Neural cell (in vitro differentiated cells): ENCODE measurements around the gene BTBD9. TPM values are rescaled to one million over a fixed set of nuclear protein-coding genes. Genes with fewer than 3 reads are reported as not detected.

Experiments used
- H2AFZ ChIP-seq: fragments of 200-600, 300-800 bp; sonication (generic), shearing (Covaris generic); 2 replicates; pipeline ENCODE4 v1.6.0; 2014; ENCODE audit warnings: low read depth, mild to moderate bottlenecking, antibody characterized with exemption, low read length, moderate library complexity
- H3F3A ChIP-seq: fragments of 200-600 bp; shearing (Covaris generic); 2 replicates; pipeline ENCODE4 v1.6.1; 2016; ENCODE audit warnings: mild to moderate bottlenecking, moderate library complexity, mixed read lengths, antibody characterized with exemption, low read length; ENCODE audit not compliant: insufficient read depth, poor library complexity, severe bottlenecking
- H3K27ac ChIP-seq: fragments of 200-600, 300-800 bp; sonication (generic), shearing (Covaris generic); 2 replicates; pipeline ENCODE4 v1.5.1; 2014; ENCODE audit warnings: mild to moderate bottlenecking, low read length, moderate library complexity
- H3K27me3 ChIP-seq: fragments of 300-800, 200-600 bp; sonication (generic), shearing (Covaris generic); 2 replicates; pipeline ENCODE4 v1.6.0; 2014; ENCODE audit warnings: mild to moderate bottlenecking, low read depth, low read length, moderate library complexity; ENCODE audit not compliant: insufficient read depth
- H3K36me3 ChIP-seq: fragments of 300-800, 200-600 bp; sonication (generic), shearing (Covaris generic); 2 replicates; pipeline ENCODE4 v1.5.1; 2014; ENCODE audit warnings: mild to moderate bottlenecking, antibody characterized with exemption, low read length, moderate library complexity; ENCODE audit not compliant: insufficient read depth
- H3K4me2 ChIP-seq: fragments of 300-800, 200-600 bp; sonication (generic), shearing (Covaris generic); 2 replicates; pipeline ENCODE4 v1.6.0; 2014; ENCODE audit warnings: mild to moderate bottlenecking, low read length
- H3K4me3 ChIP-seq: fragments of 300-800, 200-600 bp; sonication (generic), shearing (Covaris generic); 2 replicates; pipeline ENCODE4 v1.5.1; 2014; ENCODE audit warnings: mild to moderate bottlenecking, low read length, moderate library complexity
- H3K79me2 ChIP-seq: fragments of 200-600 bp; shearing (Covaris generic); replicated peaks from 2 replicates; pipeline ENCODE4 v1.6.0; 2014; ENCODE audit warnings: mild to moderate bottlenecking, low read length, moderate library complexity; ENCODE audit not compliant: insufficient read depth
- H3K9ac ChIP-seq: fragments of 300-800, 200-600 bp; sonication (generic), shearing (Covaris generic); 2 replicates; pipeline ENCODE4 v1.6.1; 2016; ENCODE audit warnings: mild to moderate bottlenecking, low read length, mixed read lengths
- H3K9me2 ChIP-seq: fragments of 200-600 bp; shearing (Covaris generic); 2 replicates; pipeline ENCODE4 v1.6.1; 2016; ENCODE audit warnings: mild to moderate bottlenecking, low read length, mixed read lengths; ENCODE audit not compliant: insufficient read depth
- H3K9me3 ChIP-seq: fragments of 200-600, 300-800 bp; sonication (generic), shearing (Covaris generic); 2 replicates; pipeline ENCODE4 v1.6.1; 2016; ENCODE audit warnings: mild to moderate bottlenecking, mixed run types, low read length, moderate library complexity, mixed read lengths
- H4K20me1 ChIP-seq: fragments of 200-600 bp; shearing (Covaris generic); 2 replicates; pipeline ENCODE4 v1.6.1; 2016; ENCODE audit warnings: mild to moderate bottlenecking, mixed run types; ENCODE audit not compliant: insufficient read depth
- EP300 ChIP-seq: fragments of 450-650 bp; conservative IDR thresholded peaks from 2 replicates; pipeline ENCODE4 v1.6.1; 2014; ENCODE audit warnings: antibody characterized with exemption, mild to moderate bottlenecking, moderate library complexity; ENCODE audit not compliant: poor library complexity, severe bottlenecking
- EZH2 ChIP-seq: fragments of 200-600, 300-800 bp; shearing (Covaris generic), sonication (generic); IDR thresholded peaks from 2 replicates; pipeline ENCODE4 v1.6.1; 2014; ENCODE audit warnings: antibody characterized with exemption, low read length, borderline replicate concordance, mild to moderate bottlenecking; ENCODE audit not compliant: insufficient read depth, poor library complexity, severe bottlenecking
- MXI1 ChIP-seq: fragments of 450-650 bp; conservative IDR thresholded peaks from 2 replicates; pipeline ENCODE4 v1.6.1; 2014; ENCODE audit warnings: antibody characterized with exemption, mild to moderate bottlenecking; ENCODE audit not compliant: poor library complexity, severe bottlenecking
- POLR2AphosphoS5 ChIP-seq: IDR thresholded peaks from 2 replicates; pipeline ENCODE4 v1.6.1; 2012
- RAD21 ChIP-seq: fragments of 450-650 bp; conservative IDR thresholded peaks from 2 replicates; pipeline ENCODE4 v1.6.1; 2014; ENCODE audit warnings: antibody characterized with exemption, mild to moderate bottlenecking, moderate library complexity
- SMC3 ChIP-seq: fragments of 450-650 bp; conservative IDR thresholded peaks from 2 replicates; pipeline ENCODE4 v1.6.1; 2014; ENCODE audit warnings: antibody characterized with exemption, mild to moderate bottlenecking, moderate library complexity; ENCODE audit not compliant: poor library complexity
- TAF1 ChIP-seq: IDR thresholded peaks from 2 replicates; pipeline ENCODE4 v1.6.1; 2012; ENCODE audit warnings: low read depth
- polyA plus RNA-seq: library from polyadenylated mRNA; depleted of rRNA; stranded (reverse); fragments of >200 nt; gene quantifications from 2 replicates; pipeline ENCODE4 v1.2.3, GENCODE V29; 2014
- TF ChIP-seq, protein P1 (sequence below): IDR thresholded peaks from 2 replicates; pipeline ENCODE4 v1.6.1; 2012; ENCODE audit warnings: borderline replicate concordance
- TF ChIP-seq, protein P2 (sequence below): fragments of 450-650 bp; IDR thresholded peaks from 2 replicates; pipeline ENCODE4 v1.5.1; 2014; ENCODE audit warnings: antibody characterized with exemption, mild to moderate bottlenecking, moderate library complexity; ENCODE audit not compliant: poor library complexity, severe bottlenecking

Gene BTBD9
- polyA plus RNA-seq, 1 donor from 2014 or later: 6.2 TPM

GRCh38 chr6:38507173-38507572 lies 132.6 kb downstream of the BTBD9 start:
- no peak overlapping the region for H3K4me2 ChIP-seq
- H3K9me3 ChIP-seq: no peaks in the 10 kb centered on the region
- H3K79me2 ChIP-seq: no peaks in the 10 kb centered on the region
- no peak overlapping the region for H3K4me3 ChIP-seq
- H3K9me2 ChIP-seq: no peaks in the 10 kb centered on the region
- H3K27me3 ChIP-seq: no peaks in the 10 kb centered on the region
- no peaks in the 10 kb centered on the region for H3F3A ChIP-seq
- no peaks in the 10 kb centered on the region for H3K36me3 ChIP-seq
- no peak overlapping the region for H3K9ac ChIP-seq
- H2AFZ ChIP-seq: no peak overlapping the region
- H3K27ac ChIP-seq: no peak overlapping the region
- H4K20me1 ChIP-seq: no peaks in the 10 kb centered on the region
- TF ChIP-seq MXI1 (no peak), TAF1 (no peak), POLR2AphosphoS5 (no peak), EP300 (no peak), SMC3 (no peak), RAD21 (no peak), EZH2 (no peak)
- TF ChIP-seq, protein P1, sequence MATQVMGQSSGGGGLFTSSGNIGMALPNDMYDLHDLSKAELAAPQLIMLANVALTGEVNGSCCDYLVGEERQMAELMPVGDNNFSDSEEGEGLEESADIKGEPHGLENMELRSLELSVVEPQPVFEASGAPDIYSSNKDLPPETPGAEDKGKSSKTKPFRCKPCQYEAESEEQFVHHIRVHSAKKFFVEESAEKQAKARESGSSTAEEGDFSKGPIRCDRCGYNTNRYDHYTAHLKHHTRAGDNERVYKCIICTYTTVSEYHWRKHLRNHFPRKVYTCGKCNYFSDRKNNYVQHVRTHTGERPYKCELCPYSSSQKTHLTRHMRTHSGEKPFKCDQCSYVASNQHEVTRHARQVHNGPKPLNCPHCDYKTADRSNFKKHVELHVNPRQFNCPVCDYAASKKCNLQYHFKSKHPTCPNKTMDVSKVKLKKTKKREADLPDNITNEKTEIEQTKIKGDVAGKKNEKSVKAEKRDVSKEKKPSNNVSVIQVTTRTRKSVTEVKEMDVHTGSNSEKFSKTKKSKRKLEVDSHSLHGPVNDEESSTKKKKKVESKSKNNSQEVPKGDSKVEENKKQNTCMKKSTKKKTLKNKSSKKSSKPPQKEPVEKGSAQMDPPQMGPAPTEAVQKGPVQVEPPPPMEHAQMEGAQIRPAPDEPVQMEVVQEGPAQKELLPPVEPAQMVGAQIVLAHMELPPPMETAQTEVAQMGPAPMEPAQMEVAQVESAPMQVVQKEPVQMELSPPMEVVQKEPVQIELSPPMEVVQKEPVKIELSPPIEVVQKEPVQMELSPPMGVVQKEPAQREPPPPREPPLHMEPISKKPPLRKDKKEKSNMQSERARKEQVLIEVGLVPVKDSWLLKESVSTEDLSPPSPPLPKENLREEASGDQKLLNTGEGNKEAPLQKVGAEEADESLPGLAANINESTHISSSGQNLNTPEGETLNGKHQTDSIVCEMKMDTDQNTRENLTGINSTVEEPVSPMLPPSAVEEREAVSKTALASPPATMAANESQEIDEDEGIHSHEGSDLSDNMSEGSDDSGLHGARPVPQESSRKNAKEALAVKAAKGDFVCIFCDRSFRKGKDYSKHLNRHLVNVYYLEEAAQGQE: no peak
- TF ChIP-seq, protein P2, sequence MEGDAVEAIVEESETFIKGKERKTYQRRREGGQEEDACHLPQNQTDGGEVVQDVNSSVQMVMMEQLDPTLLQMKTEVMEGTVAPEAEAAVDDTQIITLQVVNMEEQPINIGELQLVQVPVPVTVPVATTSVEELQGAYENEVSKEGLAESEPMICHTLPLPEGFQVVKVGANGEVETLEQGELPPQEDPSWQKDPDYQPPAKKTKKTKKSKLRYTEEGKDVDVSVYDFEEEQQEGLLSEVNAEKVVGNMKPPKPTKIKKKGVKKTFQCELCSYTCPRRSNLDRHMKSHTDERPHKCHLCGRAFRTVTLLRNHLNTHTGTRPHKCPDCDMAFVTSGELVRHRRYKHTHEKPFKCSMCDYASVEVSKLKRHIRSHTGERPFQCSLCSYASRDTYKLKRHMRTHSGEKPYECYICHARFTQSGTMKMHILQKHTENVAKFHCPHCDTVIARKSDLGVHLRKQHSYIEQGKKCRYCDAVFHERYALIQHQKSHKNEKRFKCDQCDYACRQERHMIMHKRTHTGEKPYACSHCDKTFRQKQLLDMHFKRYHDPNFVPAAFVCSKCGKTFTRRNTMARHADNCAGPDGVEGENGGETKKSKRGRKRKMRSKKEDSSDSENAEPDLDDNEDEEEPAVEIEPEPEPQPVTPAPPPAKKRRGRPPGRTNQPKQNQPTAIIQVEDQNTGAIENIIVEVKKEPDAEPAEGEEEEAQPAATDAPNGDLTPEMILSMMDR: no peak

- Histone ChIP-seq H3K4me3 (no peak overlapping the region), H3K9me3 (no peaks in the 10 kb centered on the region), H3K36me3 (no peaks in the 10 kb centered on the region), H3K9ac (no peak overlapping the region), H3K27me3 (no peaks in the 10 kb centered on the region), H3K79me2 (no peaks in the 10 kb centered on the region), H2AFZ (no peak overlapping the region), H3K27ac (no peak overlapping the region), H3F3A (no peaks in the 10 kb centered on the region), H3K4me2 (no peak overlapping the region), H3K9me2 (no peaks in the 10 kb centered on the region), H4K20me1 (no peaks in the 10 kb centered on the region)
- TF ChIP-seq POLR2AphosphoS5 (no peak), TAF1 (no peak), MXI1 (no peak), EZH2 (no peak), EP300 (no peak), RAD21 (no peak), SMC3 (no peak)
- TF ChIP-seq, protein P1: no peak
- TF ChIP-seq, protein P2: no peak
These were observed 133.9 kb downstream of the BTBD9 start for GRCh38 chr6:38505826-38506225.
